Calu3 (cell line): ENCODE measurements around the gene CCDC187. TPM values are rescaled to one million over a fixed set of nuclear protein-coding genes. Genes with fewer than 3 reads are reported as not detected.

Source experiments
- BruUV-seq: library from RNA; stranded (reverse); fragments of 400-500 nt; replicated peaks from 2 replicates; lab custom pipeline; 2021; lab: Mats Ljungman, UMichigan
- CTCF ChIA-PET: fragments of 300-600 bp; sonication (Branson Sonifier 250); formaldehyde crosslinking; loops from one replicate; lab custom pipeline; 2022; ENCODE audit warnings: antibody characterized with exemption; lab: Charles Lee
- DNase-seq: peaks from one replicate; pipeline ENCODE4 v3.0.0; 2022
- H3K27ac Mint-ChIP-seq: one replicate; pipeline ENCODE4 v1.8.0; 2022; ENCODE audit warnings: mixed read lengths; ENCODE audit not compliant: unreplicated experiment
- H3K27me3 Mint-ChIP-seq: one replicate; pipeline ENCODE4 v1.8.0; 2022; ENCODE audit warnings: mixed read lengths; ENCODE audit not compliant: unreplicated experiment
- H3K36me3 Mint-ChIP-seq: one replicate; pipeline ENCODE4 v1.8.0; 2022; ENCODE audit warnings: mild to moderate bottlenecking, moderate library complexity, mixed read lengths; ENCODE audit not compliant: insufficient read depth, unreplicated experiment
- H3K4me1 Mint-ChIP-seq: one replicate; pipeline ENCODE4 v1.8.0; 2022; ENCODE audit warnings: mild to moderate bottlenecking, low read depth, mixed read lengths; ENCODE audit not compliant: unreplicated experiment
- H3K4me3 Mint-ChIP-seq: one replicate; pipeline ENCODE4 v1.8.0; 2022; ENCODE audit warnings: mild to moderate bottlenecking, low read depth, moderate library complexity, mixed read lengths; ENCODE audit not compliant: unreplicated experiment
- H3K9me3 Mint-ChIP-seq: one replicate; pipeline ENCODE4 v1.8.0; 2022; ENCODE audit warnings: low read depth, mixed read lengths; ENCODE audit not compliant: unreplicated experiment
- intact Hi-C: fragments of 100-400 bp; cut with micrococcal nuclease; formaldehyde crosslinking; loops from one replicate; pipeline ENCODE4 v1.10.0; 2022; ENCODE audit not compliant: unreplicated experiment
- total RNA-seq: library from RNA; stranded (reverse); gene quantifications from 2 replicates; pipeline ENCODE4 v1.2.3, GENCODE V29; 2022
- TF ChIP-seq, protein P1 (sequence below): fragments of 200-600 bp; IDR thresholded peaks from one replicate; pipeline ENCODE4 v1.8.0; 2022; ENCODE audit warnings: antibody characterized with exemption; ENCODE audit not compliant: unreplicated experiment

Gene CCDC187
- total RNA-seq, 1 experiment from 2014 or later: 0.73 TPM

DNA sequence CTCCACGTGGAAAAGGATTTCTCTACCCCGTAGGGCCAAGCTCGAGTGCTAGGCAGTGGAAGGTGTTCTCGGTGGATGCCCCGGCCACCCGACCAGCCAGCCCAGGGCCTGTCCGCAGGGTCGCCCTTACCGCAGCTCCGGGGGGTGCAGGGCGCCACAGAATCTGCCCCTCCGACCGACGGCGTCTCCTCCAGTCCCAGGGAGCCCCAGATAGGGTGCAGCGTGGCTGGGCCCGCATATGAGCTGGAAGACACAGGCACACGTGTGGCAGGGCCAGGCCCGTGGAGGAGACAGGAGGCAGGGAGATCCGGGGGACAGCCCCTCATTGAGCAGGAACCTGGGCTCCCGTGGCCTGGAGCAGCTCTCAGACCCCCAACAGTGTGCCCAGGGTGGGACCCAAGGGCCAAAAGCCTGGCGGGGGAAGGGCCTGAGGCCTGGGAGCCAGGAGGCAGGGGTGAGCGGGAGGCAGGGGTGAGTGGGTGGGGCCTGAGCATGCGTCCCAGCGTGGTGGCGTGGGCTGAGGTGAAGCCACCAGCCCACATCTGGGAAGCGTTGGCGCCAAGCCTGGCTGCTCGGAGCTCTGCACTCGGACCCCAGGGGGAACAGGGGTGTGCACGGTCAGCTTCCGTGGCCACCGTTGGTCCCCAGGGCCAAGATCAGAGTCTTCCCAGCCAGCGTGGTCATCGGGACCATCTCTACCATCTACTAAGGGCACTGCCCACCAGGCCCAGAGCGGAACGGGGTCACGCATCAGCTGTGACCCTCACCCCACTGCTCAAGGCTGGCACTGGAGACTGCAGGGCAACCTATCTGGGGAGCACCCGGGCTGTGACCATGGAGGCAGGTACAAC lies 22.2 kb downstream of the CCDC187 start:
- no peak overlapping the region for H3K27ac Mint-ChIP-seq
- H3K27me3 Mint-ChIP-seq: peaks cover 7% of the 10 kb centered on the region
- BruUV-seq: no TSS peak
- H3K9me3 Mint-ChIP-seq: no peaks in the 10 kb centered on the region
- no peak for DNase-seq
- no peak overlapping the region for H3K4me3 Mint-ChIP-seq
- TF ChIP-seq, protein P1, sequence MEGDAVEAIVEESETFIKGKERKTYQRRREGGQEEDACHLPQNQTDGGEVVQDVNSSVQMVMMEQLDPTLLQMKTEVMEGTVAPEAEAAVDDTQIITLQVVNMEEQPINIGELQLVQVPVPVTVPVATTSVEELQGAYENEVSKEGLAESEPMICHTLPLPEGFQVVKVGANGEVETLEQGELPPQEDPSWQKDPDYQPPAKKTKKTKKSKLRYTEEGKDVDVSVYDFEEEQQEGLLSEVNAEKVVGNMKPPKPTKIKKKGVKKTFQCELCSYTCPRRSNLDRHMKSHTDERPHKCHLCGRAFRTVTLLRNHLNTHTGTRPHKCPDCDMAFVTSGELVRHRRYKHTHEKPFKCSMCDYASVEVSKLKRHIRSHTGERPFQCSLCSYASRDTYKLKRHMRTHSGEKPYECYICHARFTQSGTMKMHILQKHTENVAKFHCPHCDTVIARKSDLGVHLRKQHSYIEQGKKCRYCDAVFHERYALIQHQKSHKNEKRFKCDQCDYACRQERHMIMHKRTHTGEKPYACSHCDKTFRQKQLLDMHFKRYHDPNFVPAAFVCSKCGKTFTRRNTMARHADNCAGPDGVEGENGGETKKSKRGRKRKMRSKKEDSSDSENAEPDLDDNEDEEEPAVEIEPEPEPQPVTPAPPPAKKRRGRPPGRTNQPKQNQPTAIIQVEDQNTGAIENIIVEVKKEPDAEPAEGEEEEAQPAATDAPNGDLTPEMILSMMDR: no peak
- CTCF ChIA-PET: no interaction called here
- peaks cover 5% of the 10 kb centered on the region for H3K36me3 Mint-ChIP-seq
- intact Hi-C loops: loop anchor here (10.0 kb wide), 1 partner anchor 137 kb away; no protein-coding TSS in a partner anchor
- H3K4me1 Mint-ChIP-seq: no peaks in the 10 kb centered on the region

- Mint-ChIP-seq H3K9me3 (no peaks in the 10 kb centered on the region), H3K36me3 (peaks cover 5% of the 10 kb centered on the region), H3K27me3 (peaks cover 12% of the 10 kb centered on the region), H3K4me3 (no peak overlapping the region), H3K27ac (no peak overlapping the region), H3K4me1 (no peaks in the 10 kb centered on the region)
- no TSS peak for BruUV-seq
- intact Hi-C loops: loop anchor here (10.0 kb wide), 1 partner anchor 136 kb away; no protein-coding TSS in a partner anchor
- TF ChIP-seq, protein P1: no peak
- CTCF ChIA-PET: no interaction called here
- no peak for DNase-seq
Observed at GRCh38 chr9:136280535-136281315, 23.2 kb downstream of the CCDC187 start.

DNA sequence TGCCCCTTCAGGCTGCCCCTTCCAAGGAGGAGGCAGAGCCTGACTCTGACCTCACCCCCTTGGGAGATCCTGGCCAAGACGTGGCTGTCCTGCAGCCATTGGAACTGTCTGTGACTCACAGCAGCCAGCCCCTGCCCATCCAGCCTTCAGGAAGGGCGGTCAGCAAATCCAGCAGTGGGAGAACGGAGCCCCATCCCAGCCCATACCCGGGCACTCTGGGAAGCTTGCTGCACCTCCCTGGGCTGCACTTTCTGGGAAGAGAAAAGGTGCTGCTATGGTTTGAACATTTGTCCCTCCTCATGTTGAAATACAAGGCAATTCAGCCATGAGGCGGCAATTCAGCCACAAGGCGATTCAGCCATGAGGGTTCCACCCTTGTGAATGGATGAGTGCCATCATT lies 24.4 kb downstream of the CCDC187 start:
- H3K4me3 Mint-ChIP-seq: no peak overlapping the region
- intact Hi-C loops: no loop called here

DNA sequence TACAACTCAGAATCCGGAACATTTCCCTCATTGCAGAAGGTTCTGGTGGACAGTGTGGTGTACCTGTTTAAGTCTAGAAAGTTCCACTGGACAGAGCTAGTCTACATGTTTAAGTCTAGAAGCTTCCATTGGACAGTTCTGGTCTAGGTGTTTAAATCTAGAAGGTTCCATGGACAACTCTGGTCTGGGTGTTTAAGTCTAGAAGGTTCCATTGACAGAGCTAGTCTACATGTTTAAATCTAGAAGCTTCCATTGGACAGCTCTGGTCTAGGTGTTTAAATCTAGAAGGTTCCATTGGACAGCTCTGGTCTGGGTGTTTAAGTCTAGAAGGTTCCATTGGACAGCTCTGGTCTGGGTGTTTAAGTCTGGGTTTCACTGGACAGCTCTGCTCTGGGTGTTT lies 25.0 kb downstream of the CCDC187 start:
- Mint-ChIP-seq H3K4me1 (no peaks in the 10 kb centered on the region), H3K4me3 (no peak overlapping the region), H3K27me3 (peaks cover 23% of the 10 kb centered on the region), H3K9me3 (no peaks in the 10 kb centered on the region), H3K36me3 (peaks cover 5% of the 10 kb centered on the region), H3K27ac (no peak overlapping the region)
- CTCF ChIA-PET: interaction anchor here (0.7 to 1.0 kb wide), 2 partner anchors 11 to 455 kb away, joined by 3 to 4 read pairs; no protein-coding TSS in a partner anchor
- intact Hi-C loops: no loop called here
- no TSS peak for BruUV-seq
- TF ChIP-seq, protein P1: no peak
- no peak for DNase-seq

More for the DNA sequence above, 24.4 kb downstream of the CCDC187 start:
- Mint-ChIP-seq H3K4me1 (no peaks in the 10 kb centered on the region), H3K27ac (no peak overlapping the region), H3K36me3 (peaks cover 5% of the 10 kb centered on the region), H3K27me3 (peaks cover 23% of the 10 kb centered on the region), H3K9me3 (no peaks in the 10 kb centered on the region)
- CTCF ChIA-PET: no interaction called here
- TF ChIP-seq, protein P1: no peak
- no TSS peak for BruUV-seq
- no peak for DNase-seq
